ENCODE results near the gene PLCL1. TPM values are rescaled to one million over a fixed set of nuclear protein-coding genes. Genes with fewer than 3 reads are reported as not detected.

Gene PLCL1
- total RNA-seq, 1 experiment from 2014 or later, result 1.6 TPM

DNA sequence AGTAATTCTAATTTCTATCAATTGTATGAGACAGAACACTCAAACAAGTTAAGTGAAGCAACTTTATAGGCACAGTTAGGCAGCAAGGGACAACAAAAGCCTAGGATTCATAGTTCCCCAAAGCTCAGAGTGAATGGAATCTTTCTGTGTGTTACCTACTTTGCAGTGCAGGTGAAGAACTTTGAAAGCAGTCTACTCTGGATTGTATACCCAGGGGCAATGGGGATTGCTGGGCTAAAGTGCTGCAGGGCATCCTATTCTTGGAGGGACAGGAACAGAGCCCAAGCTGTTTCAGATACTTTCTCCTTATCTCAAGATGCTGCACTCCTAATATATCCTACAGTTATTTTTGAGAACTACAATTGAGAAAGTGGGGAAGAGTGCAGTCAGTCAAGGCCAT, 207.6 kb downstream of the PLCL1 start:
- Mint-ChIP-seq H3K27ac (ENCODE audit: unreplicated experiment) (no peak overlapping the region), H3K9me3 (ENCODE audit: unreplicated experiment) (no peaks in the 10 kb centered on the region), H3K27me3 (ENCODE audit: insufficient read depth, unreplicated experiment) (no peaks in the 10 kb centered on the region), H3K4me1 (ENCODE audit: low read depth, unreplicated experiment) (no peaks in the 10 kb centered on the region), H3K4me3 (ENCODE audit: unreplicated experiment) (no peak overlapping the region), H3K36me3 (ENCODE audit: insufficient read depth, unreplicated experiment) (no peaks in the 10 kb centered on the region)
- H3K4me3 ChIP-seq (ENCODE audit: low read depth, low read length), result no peak overlapping the region
- ChIA-PET CTCF (no interaction called here), POLR2A (no interaction called here)
- H3K27me3 ChIP-seq (replicated peaks; ENCODE audit: control insufficient read depth, insufficient read depth, low read length), result no peaks in the 10 kb centered on the region
- DNase-seq, result no peak
- intact Hi-C loops (cut with micrococcal nuclease; ENCODE audit: unreplicated experiment), result no loop called here
- BruUV-seq (replicated peaks), result no TSS peak
- H3K9me3 ChIP-seq, result no peaks in the 10 kb centered on the region; the same call in 1 of the 2 replicates
- TF ChIP-seq, protein P1, sequence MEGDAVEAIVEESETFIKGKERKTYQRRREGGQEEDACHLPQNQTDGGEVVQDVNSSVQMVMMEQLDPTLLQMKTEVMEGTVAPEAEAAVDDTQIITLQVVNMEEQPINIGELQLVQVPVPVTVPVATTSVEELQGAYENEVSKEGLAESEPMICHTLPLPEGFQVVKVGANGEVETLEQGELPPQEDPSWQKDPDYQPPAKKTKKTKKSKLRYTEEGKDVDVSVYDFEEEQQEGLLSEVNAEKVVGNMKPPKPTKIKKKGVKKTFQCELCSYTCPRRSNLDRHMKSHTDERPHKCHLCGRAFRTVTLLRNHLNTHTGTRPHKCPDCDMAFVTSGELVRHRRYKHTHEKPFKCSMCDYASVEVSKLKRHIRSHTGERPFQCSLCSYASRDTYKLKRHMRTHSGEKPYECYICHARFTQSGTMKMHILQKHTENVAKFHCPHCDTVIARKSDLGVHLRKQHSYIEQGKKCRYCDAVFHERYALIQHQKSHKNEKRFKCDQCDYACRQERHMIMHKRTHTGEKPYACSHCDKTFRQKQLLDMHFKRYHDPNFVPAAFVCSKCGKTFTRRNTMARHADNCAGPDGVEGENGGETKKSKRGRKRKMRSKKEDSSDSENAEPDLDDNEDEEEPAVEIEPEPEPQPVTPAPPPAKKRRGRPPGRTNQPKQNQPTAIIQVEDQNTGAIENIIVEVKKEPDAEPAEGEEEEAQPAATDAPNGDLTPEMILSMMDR (IDR thresholded peaks at IDR 0.05; ENCODE audit: insufficient read depth in 1 of 2, low read depth in 1 of 2, low read length in 1 of 2, severe bottlenecking in 1 of 2, unreplicated experiment in 1 of 2), result no peak
- no peaks in the 10 kb centered on the region for H3K4me1 ChIP-seq
- no peaks in the 10 kb centered on the region for H3K36me3 ChIP-seq (ENCODE audit: control insufficient read depth, insufficient read depth, low read length)

DNA sequence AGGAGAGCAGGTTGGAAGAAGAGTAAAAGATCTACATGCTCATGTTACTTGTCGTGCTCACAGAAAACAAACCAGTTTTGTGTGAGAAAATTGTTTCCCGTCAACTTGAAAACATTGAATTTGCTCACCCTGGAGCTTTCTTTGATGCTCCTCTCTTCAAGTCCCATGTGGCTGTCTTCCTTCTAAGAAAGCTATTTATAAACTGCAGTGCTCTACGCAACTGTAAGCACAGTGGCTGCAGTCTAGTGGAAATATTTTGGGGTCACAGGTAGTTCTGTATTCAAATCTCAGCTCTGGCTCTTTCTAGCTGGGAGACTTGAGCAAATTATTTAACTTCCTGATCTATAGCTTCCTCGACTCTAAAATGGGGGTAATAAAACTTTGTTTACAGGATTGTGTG, 211.8 kb downstream of the PLCL1 start:
- no peak overlapping the region for H3K4me3 ChIP-seq (ENCODE audit: low read depth, low read length)
- no peaks in the 10 kb centered on the region for H3K36me3 Mint-ChIP-seq (ENCODE audit: insufficient read depth, unreplicated experiment)
- intact Hi-C loops (cut with micrococcal nuclease; ENCODE audit: unreplicated experiment), result no loop called here
- no peaks in the 10 kb centered on the region for H3K4me1 ChIP-seq
- H3K27me3 ChIP-seq (replicated peaks; ENCODE audit: control insufficient read depth, insufficient read depth, low read length), result no peaks in the 10 kb centered on the region
- no peak overlapping the region for H3K27ac Mint-ChIP-seq (ENCODE audit: unreplicated experiment)
- BruUV-seq (replicated peaks), result no TSS peak
- H3K9me3 Mint-ChIP-seq (ENCODE audit: unreplicated experiment), result no peaks in the 10 kb centered on the region
- H3K9me3 ChIP-seq, result no peaks in the 10 kb centered on the region; the same call in 1 of the 2 replicates
- TF ChIP-seq, protein P1 (IDR thresholded peaks at IDR 0.05; ENCODE audit: insufficient read depth in 1 of 2, low read depth in 1 of 2, low read length in 1 of 2, severe bottlenecking in 1 of 2, unreplicated experiment in 1 of 2), result no peak
- no peaks in the 10 kb centered on the region for H3K36me3 ChIP-seq (ENCODE audit: control insufficient read depth, insufficient read depth, low read length)
- ChIA-PET POLR2A (no interaction called here), CTCF (no interaction called here)
- DNase-seq, result no peak
- H3K4me3 Mint-ChIP-seq (ENCODE audit: unreplicated experiment), result no peak overlapping the region
- H3K27me3 Mint-ChIP-seq (ENCODE audit: insufficient read depth, unreplicated experiment), result peaks cover 8% of the 10 kb centered on the region
- no peaks in the 10 kb centered on the region for H3K4me1 Mint-ChIP-seq (ENCODE audit: low read depth, unreplicated experiment)

DNA sequence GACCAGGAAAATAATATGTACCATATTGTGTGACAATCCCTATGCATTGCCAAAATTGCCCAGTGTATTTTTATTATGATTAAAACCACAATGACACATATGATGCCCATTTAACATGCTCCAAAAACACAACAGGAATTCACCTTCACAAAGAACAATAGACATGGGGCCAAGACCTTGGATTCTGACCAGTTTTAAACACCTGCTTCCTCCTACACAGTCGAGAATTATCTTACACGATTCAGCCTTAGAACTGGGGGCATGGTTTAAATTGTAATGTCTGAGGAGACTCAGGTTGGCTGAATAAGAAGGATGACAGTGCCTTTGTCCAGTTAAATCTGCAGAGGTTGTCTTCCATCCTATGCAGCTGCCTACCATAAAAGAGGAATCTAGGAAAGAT, 212.7 kb downstream of the PLCL1 start:
- CTCF ChIA-PET, result no interaction called here
- Mint-ChIP-seq H3K27ac (ENCODE audit: unreplicated experiment) (no peak overlapping the region), H3K27me3 (ENCODE audit: insufficient read depth, unreplicated experiment) (peaks cover 9% of the 10 kb centered on the region), H3K9me3 (ENCODE audit: unreplicated experiment) (no peaks in the 10 kb centered on the region), H3K4me1 (ENCODE audit: low read depth, unreplicated experiment) (no peaks in the 10 kb centered on the region), H3K36me3 (ENCODE audit: insufficient read depth, unreplicated experiment) (no peaks in the 10 kb centered on the region), H3K4me3 (ENCODE audit: unreplicated experiment) (no peak overlapping the region)
- Histone ChIP-seq H3K9me3 (no peaks in the 10 kb centered on the region; the same call in 1 of the 2 replicates), H3K4me1 (no peaks in the 10 kb centered on the region), H3K4me3 (ENCODE audit: low read depth, low read length) (no peak overlapping the region), H3K36me3 (ENCODE audit: control insufficient read depth, insufficient read depth, low read length) (no peaks in the 10 kb centered on the region), H3K27me3 (replicated peaks; ENCODE audit: control insufficient read depth, insufficient read depth, low read length) (no peaks in the 10 kb centered on the region)
- POLR2A ChIA-PET, result no interaction called here
- DNase-seq, result no peak
- intact Hi-C loops (cut with micrococcal nuclease; ENCODE audit: unreplicated experiment), result no loop called here
- TF ChIP-seq, protein P1 (IDR thresholded peaks at IDR 0.05; ENCODE audit: insufficient read depth in 1 of 2, low read depth in 1 of 2, low read length in 1 of 2, severe bottlenecking in 1 of 2, unreplicated experiment in 1 of 2), result no peak
- no TSS peak for BruUV-seq (replicated peaks)
